DOHH2 (cell line): ENCODE measurements around the gene PGF.

ENCODE experiments used
- EZH2phosphoT487 ChIP-seq: fragments of 200-600 bp; sonication (generic); IDR thresholded peaks from 2 replicates; pipeline ENCODE4 v1.6.1; 2017; ENCODE audit warnings: borderline replicate concordance, mild to moderate bottlenecking, antibody characterized with exemption, low read length, moderate library complexity, mixed read lengths
- TF ChIP-seq, protein P1 (sequence below): fragments of 200-600 bp; sonication (generic); IDR thresholded peaks from one replicate; pipeline ENCODE4 v1.5.1; 2014; ENCODE audit warnings: antibody characterized with exemption, mild to moderate bottlenecking, low read depth, low read length; ENCODE audit not compliant: poor library complexity, severe bottlenecking

DNA sequence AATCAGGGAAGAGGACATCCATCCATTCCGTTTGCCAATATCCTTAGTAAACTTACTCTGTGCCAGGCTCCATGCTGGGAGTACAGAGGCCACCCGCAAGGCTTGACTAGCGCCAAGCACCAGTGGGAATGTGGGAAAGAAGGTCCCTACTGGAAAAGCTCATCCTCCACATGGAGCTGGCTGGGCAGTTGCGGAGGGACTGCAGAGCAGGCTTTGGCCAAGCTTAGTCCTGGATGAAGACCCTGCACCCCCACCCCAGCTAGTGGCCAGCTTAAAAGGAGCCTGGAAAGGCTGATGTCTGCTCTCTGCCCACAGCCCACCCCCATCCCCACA, 25.0 kb upstream of the PGF start:
- TF ChIP-seq, protein P1, sequence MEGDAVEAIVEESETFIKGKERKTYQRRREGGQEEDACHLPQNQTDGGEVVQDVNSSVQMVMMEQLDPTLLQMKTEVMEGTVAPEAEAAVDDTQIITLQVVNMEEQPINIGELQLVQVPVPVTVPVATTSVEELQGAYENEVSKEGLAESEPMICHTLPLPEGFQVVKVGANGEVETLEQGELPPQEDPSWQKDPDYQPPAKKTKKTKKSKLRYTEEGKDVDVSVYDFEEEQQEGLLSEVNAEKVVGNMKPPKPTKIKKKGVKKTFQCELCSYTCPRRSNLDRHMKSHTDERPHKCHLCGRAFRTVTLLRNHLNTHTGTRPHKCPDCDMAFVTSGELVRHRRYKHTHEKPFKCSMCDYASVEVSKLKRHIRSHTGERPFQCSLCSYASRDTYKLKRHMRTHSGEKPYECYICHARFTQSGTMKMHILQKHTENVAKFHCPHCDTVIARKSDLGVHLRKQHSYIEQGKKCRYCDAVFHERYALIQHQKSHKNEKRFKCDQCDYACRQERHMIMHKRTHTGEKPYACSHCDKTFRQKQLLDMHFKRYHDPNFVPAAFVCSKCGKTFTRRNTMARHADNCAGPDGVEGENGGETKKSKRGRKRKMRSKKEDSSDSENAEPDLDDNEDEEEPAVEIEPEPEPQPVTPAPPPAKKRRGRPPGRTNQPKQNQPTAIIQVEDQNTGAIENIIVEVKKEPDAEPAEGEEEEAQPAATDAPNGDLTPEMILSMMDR, result no peak
- no peak for TF ChIP-seq EZH2phosphoT487
